Sigmoid colon (tissue), 4 donors: Measurements from ENCODE around the gene ANO1.

Experiments used
- CTCF ChIP-seq, 4 experiments: fragments of 450-650 bp in 3 of 4; fragments of 200-600 bp in 1 of 4; IDR thresholded peaks; one replicate each; pipeline ENCODE4 v1.5.1; 2016 to 2019; ENCODE audit warnings: antibody characterized with exemption in 4 of 4, mild to moderate bottlenecking in 3 of 4, moderate library complexity in 2 of 4
- EP300 ChIP-seq, 4 donors: sonication (generic); formaldehyde crosslinking; IDR thresholded peaks; one replicate each; pipeline ENCODE4 v1.6.1; 2017; ENCODE audit warnings: antibody characterized with exemption in 4 of 4
- POLR2A ChIP-seq, 2 donors: fragments of 450-650 bp; IDR thresholded peaks; one replicate each; pipeline ENCODE4 v1.6.1; 2016; ENCODE audit warnings: antibody characterized with exemption in 2 of 2, mild to moderate bottlenecking in 2 of 2, moderate library complexity in 2 of 2
- POLR2AphosphoS5 ChIP-seq, 4 donors: sonication (generic); formaldehyde crosslinking; IDR thresholded peaks; one replicate each; pipeline ENCODE4 v1.6.1; 2017; ENCODE audit warnings: antibody characterized with exemption in 4 of 4

DNA sequence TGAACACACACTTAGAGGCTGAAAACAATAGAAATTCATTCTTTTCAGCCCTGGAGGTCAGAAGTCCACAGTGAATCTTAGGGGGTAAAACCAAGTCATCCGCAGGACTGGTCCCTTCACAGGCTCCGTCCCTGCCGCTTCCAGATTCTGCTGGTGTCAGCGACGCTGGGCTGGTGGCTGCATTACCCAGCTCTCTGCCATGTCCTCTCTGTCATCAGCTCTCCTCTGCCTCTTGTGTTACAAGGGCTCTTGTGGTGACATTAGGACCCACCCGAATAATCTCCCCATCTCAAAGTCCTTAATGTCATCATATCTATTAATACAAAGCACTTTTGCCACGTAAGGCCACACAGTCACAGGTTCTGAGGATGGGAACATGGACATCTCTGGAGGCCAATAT, 47.7 kb upstream of the ANO1 start:
- TF ChIP-seq CTCF (IDR thresholded peaks at IDR 0.05) (no peak), POLR2A (IDR thresholded peaks at IDR 0.05) (no peak), EP300 (IDR thresholded peaks at IDR 0.05) (no peak), POLR2AphosphoS5 (IDR thresholded peaks at IDR 0.05) (no peak)
